ENCODE measurements around the gene ZNF526. TPM values are rescaled to one million over a fixed set of nuclear protein-coding genes. Genes with fewer than 3 reads are reported as not detected.
A peak's percentile ranks its signal among the peaks of the same experiment; 100 is the strongest.

Gene ZNF526
- total and polyA plus RNA-seq, 7 donors, result 2.2 to 6.8 (median 3.9) TPM

GRCh38 chr19:42233678-42234292 is 13.7 kb downstream of the ZNF526 start:
- WGBS, 2 donors, result 59 to 86% methylated on average over 6 of the region's 6 CpGs
- Histone ChIP-seq H3K36me3 (peaks cover 24 to 96% (median 52%) of the 10 kb centered on the region in 4 donors), H3K4me3 (no peak overlapping the region), H3K27me3 (no peaks in the 10 kb centered on the region), H3K4me1 (peaks cover 0 to 12% (median 0%) of the 10 kb centered on the region in 4 donors), H3K27ac (no peak overlapping the region), H3K9me3 (no peaks in the 10 kb centered on the region)
- no peak for DNase-seq
- TF ChIP-seq EP300 (IDR thresholded peaks at IDR 0.05) (no peak), POLR2AphosphoS5 (IDR thresholded peaks at IDR 0.05) (no peak), POLR2A (IDR thresholded peaks at IDR 0.05) (no peak)
- TF ChIP-seq, protein P1, sequence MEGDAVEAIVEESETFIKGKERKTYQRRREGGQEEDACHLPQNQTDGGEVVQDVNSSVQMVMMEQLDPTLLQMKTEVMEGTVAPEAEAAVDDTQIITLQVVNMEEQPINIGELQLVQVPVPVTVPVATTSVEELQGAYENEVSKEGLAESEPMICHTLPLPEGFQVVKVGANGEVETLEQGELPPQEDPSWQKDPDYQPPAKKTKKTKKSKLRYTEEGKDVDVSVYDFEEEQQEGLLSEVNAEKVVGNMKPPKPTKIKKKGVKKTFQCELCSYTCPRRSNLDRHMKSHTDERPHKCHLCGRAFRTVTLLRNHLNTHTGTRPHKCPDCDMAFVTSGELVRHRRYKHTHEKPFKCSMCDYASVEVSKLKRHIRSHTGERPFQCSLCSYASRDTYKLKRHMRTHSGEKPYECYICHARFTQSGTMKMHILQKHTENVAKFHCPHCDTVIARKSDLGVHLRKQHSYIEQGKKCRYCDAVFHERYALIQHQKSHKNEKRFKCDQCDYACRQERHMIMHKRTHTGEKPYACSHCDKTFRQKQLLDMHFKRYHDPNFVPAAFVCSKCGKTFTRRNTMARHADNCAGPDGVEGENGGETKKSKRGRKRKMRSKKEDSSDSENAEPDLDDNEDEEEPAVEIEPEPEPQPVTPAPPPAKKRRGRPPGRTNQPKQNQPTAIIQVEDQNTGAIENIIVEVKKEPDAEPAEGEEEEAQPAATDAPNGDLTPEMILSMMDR (IDR thresholded peaks at IDR 0.05), result no peak
- intact Hi-C loops (cut with DNase I), result no loop called here

GRCh38 chr19:42234364-42234763 is 14.3 kb downstream of the ZNF526 start:
- DNase-seq, result no peak
- Histone ChIP-seq H3K4me1 (peaks cover 0 to 17% (median 0%) of the 10 kb centered on the region in 4 donors), H3K27me3 (no peaks in the 10 kb centered on the region), H3K27ac (no peak overlapping the region), H3K36me3 (peaks cover 24 to 94% (median 52%) of the 10 kb centered on the region in 4 donors), H3K4me3 (no peak overlapping the region), H3K9me3 (no peaks in the 10 kb centered on the region)
- 96 to 97% methylated on average over 11 of the region's 11 CpGs for WGBS, 2 donors
- TF ChIP-seq POLR2A (IDR thresholded peaks at IDR 0.05) (no peak), POLR2AphosphoS5 (IDR thresholded peaks at IDR 0.05) (no peak), EP300 (IDR thresholded peaks at IDR 0.05) (no peak)
- TF ChIP-seq, protein P1 (IDR thresholded peaks at IDR 0.05), result no peak
- intact Hi-C loops (cut with DNase I), result no loop called here

DNA sequence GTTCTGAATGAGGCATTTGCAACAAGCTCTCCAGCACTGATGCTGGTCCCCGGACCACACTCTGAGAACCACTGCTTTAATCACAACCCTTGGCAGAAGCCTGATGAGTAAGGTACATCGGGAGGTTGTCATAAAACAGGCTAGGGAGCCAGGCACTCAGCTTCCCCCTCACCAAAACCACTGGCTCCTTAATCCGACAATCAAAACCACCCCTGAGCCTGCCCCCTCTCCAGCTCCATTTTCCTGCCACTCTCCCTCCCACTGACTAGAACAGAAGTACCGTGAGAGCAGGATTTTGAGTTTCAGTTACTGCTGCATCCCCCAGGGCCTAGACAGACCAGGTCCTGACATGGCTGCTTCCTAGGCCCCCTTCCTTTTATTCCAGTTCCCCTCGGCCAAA is 15.1 kb downstream of the ZNF526 start:
- H3K36me3 ChIP-seq, result peaks cover 24 to 93% (median 52%) of the 10 kb centered on the region in 4 donors
- TF ChIP-seq EP300 (IDR thresholded peaks at IDR 0.05), result no peak
- TF ChIP-seq, protein P1 (IDR thresholded peaks at IDR 0.05), result no peak
- no peak for TF ChIP-seq POLR2A (IDR thresholded peaks at IDR 0.05)
- no peak for TF ChIP-seq POLR2AphosphoS5 (IDR thresholded peaks at IDR 0.05)
- no peaks in the 10 kb centered on the region for H3K9me3 ChIP-seq
- 84 to 93% methylated on average over 5 of the region's 5 CpGs for WGBS, 2 donors
- DNase-seq, result no peak
- intact Hi-C loops (cut with DNase I), result no loop called here
- peaks cover 0 to 16% (median 3%) of the 10 kb centered on the region in 4 donors for H3K4me1 ChIP-seq
- no peak overlapping the region for H3K27ac ChIP-seq
- H3K4me3 ChIP-seq, result no peak overlapping the region
- no peaks in the 10 kb centered on the region for H3K27me3 ChIP-seq

DNA sequence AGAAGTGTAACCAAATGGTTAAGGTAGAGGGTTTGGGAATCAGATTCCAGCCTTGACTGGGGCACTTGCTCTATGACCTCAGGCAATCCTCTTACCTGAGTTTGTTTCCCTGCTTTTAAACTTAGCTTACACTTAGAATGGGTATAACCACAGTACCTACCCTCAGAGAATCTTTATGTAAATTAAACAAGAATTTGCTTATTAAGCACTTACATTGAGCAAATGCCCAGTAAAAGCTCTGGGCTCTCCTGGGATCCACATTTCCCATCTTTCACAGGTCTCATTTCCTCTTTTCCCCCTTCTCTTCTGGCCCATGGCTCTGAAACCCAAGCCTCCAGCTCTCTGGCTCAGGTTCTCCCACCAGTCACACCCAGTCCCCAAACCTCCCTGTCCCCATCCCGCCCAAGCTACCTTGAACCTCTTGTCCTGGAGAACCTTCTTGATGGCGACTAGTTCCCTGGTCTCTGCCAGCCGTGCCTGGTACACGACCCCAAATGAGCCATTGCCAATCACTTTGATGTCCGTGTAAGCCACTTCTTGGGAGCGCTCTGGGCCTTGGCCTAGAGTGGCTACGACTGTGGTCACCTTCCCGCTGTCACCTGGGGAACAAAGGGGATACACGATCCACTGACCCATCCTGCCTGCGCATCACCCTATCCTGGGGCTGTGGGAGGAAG is 19.6 kb downstream of the ZNF526 start:
- Histone ChIP-seq H3K27ac (no peak overlapping the region), H3K9me3 (no peaks in the 10 kb centered on the region), H3K27me3 (no peaks in the 10 kb centered on the region), H3K36me3 (peaks cover 7 to 49% (median 23%) of the 10 kb centered on the region in 4 donors), H3K4me1 (peaks cover 0 to 38% (median 30%) of the 10 kb centered on the region in 4 donors), H3K4me3 (no peak overlapping the region)
- intact Hi-C loops (cut with DNase I), result no loop called here
- 93 to 96% methylated on average over 10 of the region's 10 CpGs for WGBS, 2 donors
- no peak for TF ChIP-seq EP300 (IDR thresholded peaks at IDR 0.05)
- TF ChIP-seq POLR2A (IDR thresholded peaks at IDR 0.05), result no peak
- no peak for TF ChIP-seq POLR2AphosphoS5 (IDR thresholded peaks at IDR 0.05)
- DNase-seq, result no peak

GRCh38 chr19:42241279-42241678 is 21.2 kb downstream of the ZNF526 start:
- H3K4me1 ChIP-seq, result peaks cover 0 to 54% (median 43%) of the 10 kb centered on the region in 4 donors
- TF ChIP-seq POLR2A (IDR thresholded peaks at IDR 0.05) (no peak), EP300 (IDR thresholded peaks at IDR 0.05) (no peak), POLR2AphosphoS5 (IDR thresholded peaks at IDR 0.05) (no peak)
- TF ChIP-seq, protein P1 (IDR thresholded peaks at IDR 0.05), result no peak
- no peak for DNase-seq
- H3K9me3 ChIP-seq, result no peaks in the 10 kb centered on the region
- peaks cover 4 to 33% (median 7%) of the 10 kb centered on the region in 4 donors for H3K36me3 ChIP-seq
- WGBS, 2 donors, result 98 to 99% methylated on average over 3 of the region's 3 CpGs
- peak overlapping the region in 3 of 4 donors; percentile 96 to 100 (median 99) for H3K27ac ChIP-seq
- H3K4me3 ChIP-seq, result peak overlapping the region; percentile 63 to 93 (median 72)
- intact Hi-C loops (cut with DNase I), result no loop called here
- no peaks in the 10 kb centered on the region for H3K27me3 ChIP-seq
